Measurements from ENCODE around the gene NLRP4.

- TF ChIP-seq CTCF (IDR thresholded peaks at IDR 0.05; ENCODE audit: low read length) (no peak), EZH2 (optimal IDR thresholded peaks at IDR 0.05; ENCODE audit: low read depth, low read length) (no peak), EZH2phosphoT487 (IDR thresholded peaks at IDR 0.05; ENCODE audit: low read length) (no peak)
Observed at GRCh38 chr19:55857149-55857548, 20.8 kb downstream of the NLRP4 start.
